ENCODE data around the gene PRKAB1.
"Not testable (repeated sequence)": the region's sequence is repeated elsewhere in the genome, so short reads cannot be mapped to it uniquely, and the experiment has no call there.

The PRKAB1 gene

GRCh38 chr12:119683816-119684215 is 15.9 kb downstream of the PRKAB1 start:
- no peak for DNase-seq (ENCODE audit: low read depth in 2 of 3, low spot score in 2 of 3)

GRCh38 chr12:119684711-119685369 is 16.9 kb downstream of the PRKAB1 start:
- no peak for DNase-seq (ENCODE audit: low read depth in 2 of 3, low spot score in 2 of 3)

GRCh38 chr12:119685375-119685774 is 17.4 kb downstream of the PRKAB1 start:
- no peak for DNase-seq (ENCODE audit: low read depth in 2 of 3, low spot score in 2 of 3)

- no peak for DNase-seq (ENCODE audit: low read depth in 2 of 3, low spot score in 2 of 3)
Observed at GRCh38 chr12:119686355-119686754, 18.4 kb downstream of the PRKAB1 start.

- no peak for DNase-seq (ENCODE audit: low read depth in 2 of 3, low spot score in 2 of 3)
Observed at GRCh38 chr12:119686776-119687175, 18.8 kb downstream of the PRKAB1 start.

GRCh38 chr12:119687406-119687805 is 19.5 kb downstream of the PRKAB1 start:
- DNase-seq (ENCODE audit: low read depth in 2 of 3, low spot score in 2 of 3), result no peak

GRCh38 chr12:119687879-119688278 is 19.9 kb downstream of the PRKAB1 start:
- no peak for DNase-seq (ENCODE audit: low read depth in 2 of 3, low spot score in 2 of 3)

- no peak for DNase-seq (ENCODE audit: low read depth in 2 of 3, low spot score in 2 of 3)
Observed at GRCh38 chr12:119689935-119690500, 22.1 kb downstream of the PRKAB1 start.

GRCh38 chr12:119691202-119691810 is 23.4 kb downstream of the PRKAB1 start:
- DNase-seq (ENCODE audit: low read depth in 2 of 3, low spot score in 2 of 3), result no peak

GRCh38 chr12:119692410-119692809 is 24.5 kb downstream of the PRKAB1 start:
- DNase-seq (ENCODE audit: low read depth in 2 of 3, low spot score in 2 of 3), result no peak

GRCh38 chr12:119692997-119693396 is 25.1 kb downstream of the PRKAB1 start:
- no peak for DNase-seq (ENCODE audit: low read depth in 2 of 3, low spot score in 2 of 3)

GRCh38 chr12:119693511-119693910 is 25.6 kb downstream of the PRKAB1 start:
- DNase-seq (ENCODE audit: low read depth in 2 of 3, low spot score in 2 of 3), result no peak

GRCh38 chr12:119694111-119694510 is 26.2 kb downstream of the PRKAB1 start:
- no peak for DNase-seq (ENCODE audit: low read depth in 2 of 3, low spot score in 2 of 3)

- DNase-seq (ENCODE audit: low read depth in 2 of 3, low spot score in 2 of 3), result no peak
Observed at GRCh38 chr12:119695034-119695433, 27.1 kb downstream of the PRKAB1 start.

GRCh38 chr12:119696943-119697342 is 29.0 kb downstream of the PRKAB1 start:
- no peak for DNase-seq (ENCODE audit: low read depth in 2 of 3, low spot score in 2 of 3)

- DNase-seq (ENCODE audit: low read depth in 2 of 3, low spot score in 2 of 3), result no peak
Observed at GRCh38 chr12:119699199-119699760, 31.3 kb downstream of the PRKAB1 start.

GRCh38 chr12:119700078-119700477 is 32.1 kb downstream of the PRKAB1 start:
- no peak for DNase-seq (ENCODE audit: low read depth in 2 of 3, low spot score in 2 of 3)

GRCh38 chr12:119704065-119704747 is 36.3 kb downstream of the PRKAB1 start:
- no peak for DNase-seq (ENCODE audit: low read depth in 2 of 3, low spot score in 2 of 3)

- DNase-seq (ENCODE audit: low read depth in 2 of 3, low spot score in 2 of 3), result no peak
Observed at GRCh38 chr12:119705182-119705581, 37.2 kb downstream of the PRKAB1 start.

- DNase-seq (ENCODE audit: low read depth in 2 of 3, low spot score in 2 of 3), result not testable (repeated sequence)
Observed at GRCh38 chr12:119706427-119706826, 38.5 kb downstream of the PRKAB1 start.

- no peak for DNase-seq (ENCODE audit: low read depth in 2 of 3, low spot score in 2 of 3)
Observed at GRCh38 chr12:119710374-119710964, 42.5 kb downstream of the PRKAB1 start.

Data from activated CD8-positive, alpha-beta memory T cell treated with anti-CD3 and anti-CD28 coated beads for 48 hours (primary cell).